HEK293 (cell line): ENCODE data around the gene OR1K1.

Experiments
- ATF2 ChIP-seq: fragments of 450-650 bp; formaldehyde crosslinking; IDR thresholded peaks from 2 replicates; pipeline ENCODE4 v1.5.1; 2016; ENCODE audit warnings: missing biosample characterization, missing genetic modification characterization, low read depth
- CTCF ChIP-seq: fragments of 450-650 bp; formaldehyde crosslinking; IDR thresholded peaks from 2 replicates; pipeline ENCODE4 v1.5.1; 2016; ENCODE audit warnings: missing biosample characterization, missing genetic modification characterization
- MZF1 ChIP-seq: fragments of 450-650 bp; formaldehyde crosslinking; IDR thresholded peaks from 2 replicates; pipeline ENCODE4 v1.5.1; 2017; ENCODE audit warnings: missing biosample characterization, missing genetic modification characterization, borderline replicate concordance
- PRDM10 ChIP-seq: fragments of 450-650 bp; formaldehyde crosslinking; IDR thresholded peaks from 2 replicates; pipeline ENCODE4 v1.5.1; 2016; ENCODE audit warnings: missing biosample characterization, missing genetic modification characterization
- SCRT1 ChIP-seq: fragments of 450-650 bp; formaldehyde crosslinking; IDR thresholded peaks from 2 replicates; pipeline ENCODE4 v1.5.1; 2016; ENCODE audit warnings: missing biosample characterization, missing genetic modification characterization, borderline replicate concordance
- SP2 ChIP-seq: fragments of 450-650 bp; formaldehyde crosslinking; IDR thresholded peaks from 2 replicates; pipeline ENCODE4 v1.5.1; 2016; ENCODE audit warnings: missing biosample characterization, missing genetic modification characterization
- YY1 ChIP-seq: fragments of 450-650 bp; formaldehyde crosslinking; IDR thresholded peaks from 2 replicates; pipeline ENCODE4 v1.5.1; 2018; ENCODE audit warnings: missing biosample characterization, missing genetic modification characterization
- ZBTB17 ChIP-seq: fragments of 450-650 bp; formaldehyde crosslinking; IDR thresholded peaks from 2 replicates; pipeline ENCODE4 v1.5.1; 2016; ENCODE audit warnings: missing biosample characterization, missing genetic modification characterization
- ZEB2 ChIP-seq: fragments of 450-650 bp; formaldehyde crosslinking; IDR thresholded peaks from 2 replicates; pipeline ENCODE4 v1.5.1; 2016; ENCODE audit warnings: missing biosample characterization, missing genetic modification characterization
- ZNF266 ChIP-seq: fragments of 450-650 bp; formaldehyde crosslinking; IDR thresholded peaks from 2 replicates; pipeline ENCODE4 v1.5.1; 2016; ENCODE audit warnings: missing biosample characterization, missing genetic modification characterization, low read depth
- ZNF280D ChIP-seq: fragments of 450-650 bp; formaldehyde crosslinking; IDR thresholded peaks from 2 replicates; pipeline ENCODE4 v1.5.1; 2016; ENCODE audit warnings: missing biosample characterization, missing genetic modification characterization
- ZNF571 ChIP-seq: fragments of 450-650 bp; formaldehyde crosslinking; IDR thresholded peaks from 2 replicates; pipeline ENCODE4 v1.5.0; 2017; ENCODE audit warnings: missing biosample characterization, missing genetic modification characterization
- ZNF792 ChIP-seq: fragments of 450-650 bp; formaldehyde crosslinking; IDR thresholded peaks from 2 replicates; pipeline ENCODE4 v1.5.1; 2016; ENCODE audit warnings: missing biosample characterization, missing genetic modification characterization

GRCh38 chr9:122800066-122801060 is at the start of gene OR1K1:
- TF ChIP-seq CTCF (no peak), ZEB2 (tag by site-specific recombination) (no peak), SP2 (tag by site-specific recombination) (no peak), ZNF792 (no peak), ZNF266 (tag by site-specific recombination) (no peak), ZNF571 (tag by site-specific recombination) (no peak), PRDM10 (tag by site-specific recombination) (no peak), ATF2 (tag by site-specific recombination) (no peak), MZF1 (tag by site-specific recombination) (no peak), YY1 (tag by site-specific recombination) (no peak), ZNF280D (tag by site-specific recombination) (no peak), ZBTB17 (tag by site-specific recombination) (no peak), SCRT1 (tag by site-specific recombination) (no peak)
